Thymus (tissue), 11 donors: ENCODE results near the gene MYO5B. TPM values are rescaled to one million over a fixed set of nuclear protein-coding genes. Genes with fewer than 3 reads are reported as not detected.
"Not testable (repeated sequence)": the region's sequence is repeated elsewhere in the genome, so short reads cannot be mapped to it uniquely, and the experiment has no call there.

Experiments
- DNase-seq, 9 donors: peaks; one replicate each; pipeline ENCODE4 v3.0.0-alpha.2; 2013; ENCODE audit warnings: low spot score in 9 of 9, low read depth in 6 of 9, missing footprints in 1 of 9
- H3K27ac ChIP-seq, 2 donors: one replicate each; pipeline ENCODE4 v1.5.1; 2013; ENCODE audit warnings: control low read depth in 1 of 2, low read depth in 1 of 2, low read length in 1 of 2, mild to moderate bottlenecking in 1 of 2, moderate library complexity in 1 of 2
- H3K27me3 ChIP-seq, 2 donors: one replicate each; pipeline ENCODE4 v1.5.1; 2013; ENCODE audit warnings: low read length in 1 of 2; ENCODE audit not compliant: control insufficient read depth in 2 of 2, insufficient read depth in 1 of 2
- H3K36me3 ChIP-seq, 2 donors: one replicate each; pipeline ENCODE4 v1.5.1; 2013; ENCODE audit warnings: low read length in 1 of 2, mild to moderate bottlenecking in 1 of 2, moderate library complexity in 1 of 2; ENCODE audit not compliant: control insufficient read depth in 2 of 2, insufficient read depth in 2 of 2
- H3K4me1 ChIP-seq, 2 donors: one replicate each; pipeline ENCODE4 v1.5.1; 2013; ENCODE audit warnings: low read length in 2 of 2; ENCODE audit not compliant: control insufficient read depth in 2 of 2, insufficient read depth in 2 of 2
- H3K4me3 ChIP-seq, 2 donors: one replicate each; pipeline ENCODE4 v1.5.1; 2013; ENCODE audit warnings: low read length in 2 of 2, control low read depth in 1 of 2, mild to moderate bottlenecking in 1 of 2
- H3K9me3 ChIP-seq, 2 donors: one replicate each; pipeline ENCODE4 v1.5.1; 2013; ENCODE audit warnings: low read length in 1 of 2, mild to moderate bottlenecking in 1 of 2; ENCODE audit not compliant: control insufficient read depth in 2 of 2, insufficient read depth in 1 of 2
- WGBS: extraction: QIAGEN DNeasy Blood & Tissue Kit; methylation state at CpG from one replicate; pipeline ENCODE4 v1.1.7; 2013; 5-methylcytosine and 5-hydroxymethylcytosine counted together
- polyA plus RNA-seq: library from polyadenylated mRNA; stranded (reverse); fragments of 200-250 nt; gene quantifications from one replicate; pipeline ENCODE4 v1.2.3, GENCODE V29; 2013
- total RNA-seq: library from RNA; stranded (reverse); fragments of 120-200 nt; gene quantifications from one replicate; pipeline ENCODE4 v1.2.4, GENCODE V29; 2013
- donor health status: healthy.

Gene MYO5B
- total and polyA plus RNA-seq, 2 donors = 6.2 to 11.1 TPM

DNA sequence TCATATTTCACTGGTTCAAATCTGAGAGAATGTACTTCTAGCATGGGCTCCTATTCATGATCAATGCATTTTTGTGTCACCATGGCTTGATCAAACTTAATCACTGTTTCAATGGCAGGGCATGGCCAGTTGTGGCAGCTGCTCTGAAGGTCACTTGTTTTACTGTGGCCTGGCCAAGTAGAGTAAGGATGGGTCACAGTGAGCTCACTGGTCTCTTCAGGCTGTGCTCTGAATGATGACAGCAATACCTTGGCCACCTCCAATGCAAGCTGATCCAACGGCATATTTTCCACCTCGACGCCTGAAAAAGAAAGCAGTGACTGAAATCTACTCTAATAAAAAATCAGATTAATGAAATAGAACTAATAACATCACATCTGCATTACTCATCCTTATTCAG, 411.3 kb downstream of the MYO5B start:
- not testable (repeated sequence) for DNase-seq
- 95% methylated on average over 3 of the region's 3 CpGs for WGBS

DNA sequence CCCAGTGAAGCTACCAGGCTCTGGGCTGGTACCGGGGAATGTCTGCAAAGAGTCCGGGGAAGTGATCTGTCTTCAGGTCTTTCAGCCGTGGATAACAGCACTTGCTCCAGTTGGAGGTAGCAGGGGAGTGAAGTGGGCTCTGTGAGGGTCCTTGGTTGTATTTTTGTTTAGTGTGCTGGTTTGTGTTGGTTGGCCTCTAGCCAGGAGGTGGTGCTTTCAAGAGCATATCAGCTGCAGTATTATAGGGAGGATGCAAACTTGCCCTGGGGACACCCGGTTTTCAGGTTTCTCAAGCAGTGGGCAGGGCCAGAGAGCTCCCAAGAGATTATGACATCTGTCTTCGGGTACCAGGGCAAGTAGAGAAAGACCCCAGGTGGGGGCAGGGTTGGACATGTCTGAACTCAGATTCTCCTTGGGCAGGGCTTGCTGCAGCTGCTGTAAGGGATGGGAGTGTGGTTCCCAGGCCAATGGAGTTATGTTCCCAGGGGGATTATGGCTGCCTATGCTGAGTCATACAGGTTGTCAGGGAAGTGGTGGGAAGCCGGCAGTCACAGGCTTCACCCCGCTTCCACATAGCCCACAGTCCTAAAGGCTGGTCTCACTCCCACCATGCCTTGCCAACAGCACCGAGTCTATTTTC, 416.0 kb downstream of the MYO5B start:
- H3K4me3 ChIP-seq = no peak overlapping the region
- no peaks in the 10 kb centered on the region for H3K4me1 ChIP-seq
- no peak overlapping the region for H3K27ac ChIP-seq
- H3K27me3 ChIP-seq = no peaks in the 10 kb centered on the region
- H3K9me3 ChIP-seq = peaks cover 0 to 6% of the 10 kb centered on the region in 2 donors
- WGBS = 84% methylated on average over 8 of the region's 8 CpGs
- peaks cover 8 to 16% of the 10 kb centered on the region in 2 donors for H3K36me3 ChIP-seq
- DNase-seq = no peak

More for the DNA sequence above, 411.3 kb downstream of the MYO5B start:
- not testable (repeated sequence) for H3K27ac ChIP-seq, H3K4me1 ChIP-seq, H3K27me3 ChIP-seq, H3K9me3 ChIP-seq, H3K4me3 ChIP-seq
- peaks cover 10 to 20% of the 10 kb centered on the region in 2 donors for H3K36me3 ChIP-seq

Other genes starting within 250 kb of the MYO5B start
- 0.47 TPM for gene CFAP53, start 71.3 kb upstream of the MYO5B start, total RNA-seq
- 2.1 TPM for gene CFAP53, start 71.3 kb upstream of the MYO5B start, polyA plus RNA-seq
- 37.3 TPM for gene MBD1, start 86.4 kb upstream of the MYO5B start, total RNA-seq
- gene MBD1, start 86.4 kb upstream of the MYO5B start, polyA plus RNA-seq = 48.9 TPM
- gene CXXC1, start 92.5 kb upstream of the MYO5B start, total RNA-seq = 35.5 TPM
- gene CXXC1, start 92.5 kb upstream of the MYO5B start, polyA plus RNA-seq = 113 TPM
- gene SKA1, start 179.9 kb upstream of the MYO5B start, total RNA-seq = 11.5 TPM
- 0.89 TPM for gene SKA1, start 179.9 kb upstream of the MYO5B start, polyA plus RNA-seq